ENCODE measurements around the gene SRRM3. TPM values are rescaled to one million over a fixed set of nuclear protein-coding genes. Genes with fewer than 3 reads are reported as not detected.

Gene SRRM3
- polyA plus RNA-seq, 1 of the 3 experiments (the other 2 are of a cell fraction): 2.7 TPM

DNA sequence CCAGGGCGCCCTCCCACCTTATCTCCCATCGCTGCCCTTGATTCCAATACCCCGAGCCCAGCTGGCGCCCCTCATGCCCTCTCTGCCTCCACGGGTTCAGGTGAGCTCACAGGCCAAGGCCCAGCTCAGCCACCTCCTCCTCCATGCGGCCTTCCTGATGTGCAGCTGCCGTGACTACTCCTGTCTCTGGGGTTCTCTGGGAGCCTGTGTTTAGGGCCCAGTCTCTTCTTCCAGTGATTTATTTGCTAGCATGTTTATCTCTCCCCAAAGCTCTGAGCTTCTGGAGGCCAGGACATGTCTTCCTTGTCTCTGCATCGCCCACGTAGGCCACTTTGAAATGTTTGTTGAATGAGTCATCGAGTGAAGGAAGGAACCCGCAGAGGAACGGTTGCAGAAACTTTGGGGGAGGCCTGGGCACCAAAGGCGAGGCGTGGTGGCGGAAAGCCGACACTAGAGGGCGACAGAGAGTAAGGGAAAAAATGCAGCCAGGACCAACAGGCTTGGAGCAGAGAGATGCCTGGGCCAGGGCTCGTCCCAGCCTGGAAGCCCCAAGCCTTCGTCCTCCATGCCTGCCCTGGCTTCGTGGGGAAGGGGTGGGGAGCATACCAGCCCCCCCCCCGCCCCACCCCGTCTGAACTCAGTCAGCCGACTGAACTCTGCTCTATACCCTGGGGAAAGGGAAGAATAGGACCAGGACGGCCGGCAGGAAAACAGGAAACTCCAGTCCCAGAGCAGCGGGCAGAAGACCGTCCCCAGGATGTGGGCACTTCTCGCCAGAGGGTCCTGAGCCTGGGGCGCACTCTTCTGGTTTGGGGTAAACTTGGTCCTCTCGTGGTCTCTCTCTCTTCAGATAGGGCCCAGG is 89.9 kb downstream of the SRRM3 start:
- peak overlapping the region; percentile 69 for H3K9ac ChIP-seq
- H3K27me3 ChIP-seq (ENCODE audit: insufficient read depth): no peaks in the 10 kb centered on the region
- H3K9me2 ChIP-seq: no peaks in the 10 kb centered on the region
- H3F3A ChIP-seq (replicated peaks; ENCODE audit: insufficient read depth): peaks cover 44% of the 10 kb centered on the region
- ChIA-PET CTCF (interaction anchor here (0.7 to 31.3 kb wide), 29 partner anchors 8 to 435 kb away, joined by 3 to 774 read pairs (median 5); partner anchors contain the start of genes HSPB1, SRRM3 and YWHAG), POLR2A (interaction anchor here (1.6 to 2.2 kb wide), 2 partner anchors 23 to 27 kb away, joined by 5 to 6 read pairs; no protein-coding TSS in a partner anchor)
- 25% methylated on average over 21 of the region's 30 CpGs for WGBS (ENCODE audit: low lambda C conversion rate)
- peak overlapping the region; percentile 87 for H2AFZ ChIP-seq (ENCODE audit: low read depth)
- no peaks in the 10 kb centered on the region for H3K79me2 ChIP-seq (ENCODE audit: insufficient read depth)
- DNase-seq: peak; percentile 92
- no peaks in the 10 kb centered on the region for H3K36me3 ChIP-seq (replicated peaks in 1 of 2; ENCODE audit: control insufficient read depth in 1 of 2, insufficient read depth in 2 of 2, low read length in 1 of 2)
- no peaks in the 10 kb centered on the region for H3K9me3 ChIP-seq
- peak overlapping the region in 1 of 2 experiments; percentile 0; a peak in 1 of 4 replicates for H3K4me3 ChIP-seq (ENCODE audit: low read depth in 2 of 2, low read length in 1 of 2)
- no peaks in the 10 kb centered on the region for H4K20me1 ChIP-seq (ENCODE audit: insufficient read depth)
- peak overlapping the region; percentile 71 for H3K4me2 ChIP-seq
- peak overlapping the region; percentile 67 to 91 for H3K27ac ChIP-seq (ENCODE audit: low read depth in 2 of 2, low read length in 1 of 2)
- peaks cover 26 to 36% of the 10 kb centered on the region in 2 experiments; a peak in 3 of 4 replicates for H3K4me1 ChIP-seq (ENCODE audit: control insufficient read depth in 1 of 2, insufficient read depth in 2 of 2, low read depth in 1 of 2, low read length in 1 of 2)
- TF ChIP-seq, protein P1, sequence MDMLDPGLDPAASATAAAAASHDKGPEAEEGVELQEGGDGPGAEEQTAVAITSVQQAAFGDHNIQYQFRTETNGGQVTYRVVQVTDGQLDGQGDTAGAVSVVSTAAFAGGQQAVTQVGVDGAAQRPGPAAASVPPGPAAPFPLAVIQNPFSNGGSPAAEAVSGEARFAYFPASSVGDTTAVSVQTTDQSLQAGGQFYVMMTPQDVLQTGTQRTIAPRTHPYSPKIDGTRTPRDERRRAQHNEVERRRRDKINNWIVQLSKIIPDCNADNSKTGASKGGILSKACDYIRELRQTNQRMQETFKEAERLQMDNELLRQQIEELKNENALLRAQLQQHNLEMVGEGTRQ (IDR thresholded peaks at IDR 0.05; ENCODE audit: borderline replicate concordance, low read depth, low read length): no peak
- TF ChIP-seq TAF1 (IDR thresholded peaks at IDR 0.05; ENCODE audit: borderline replicate concordance, low read depth, low read length): peak; percentile 53; the same call in 1 of the 2 replicates
- TF ChIP-seq GABPA (IDR thresholded peaks at IDR 0.05; ENCODE audit: low read depth): no peak
- peak; percentile 78; the same call in 1 of the 2 replicates for TF ChIP-seq TCF12 (IDR thresholded peaks at IDR 0.05)
- TF ChIP-seq FOXM1 (IDR thresholded peaks at IDR 0.05; ENCODE audit: low read depth): peak; percentile 73; the same call in 1 of the 2 replicates
- peak; percentile 60; the same call in 1 of the 2 replicates for TF ChIP-seq YY1 (IDR thresholded peaks at IDR 0.05; ENCODE audit: low read depth)
- TF ChIP-seq, protein P2, sequence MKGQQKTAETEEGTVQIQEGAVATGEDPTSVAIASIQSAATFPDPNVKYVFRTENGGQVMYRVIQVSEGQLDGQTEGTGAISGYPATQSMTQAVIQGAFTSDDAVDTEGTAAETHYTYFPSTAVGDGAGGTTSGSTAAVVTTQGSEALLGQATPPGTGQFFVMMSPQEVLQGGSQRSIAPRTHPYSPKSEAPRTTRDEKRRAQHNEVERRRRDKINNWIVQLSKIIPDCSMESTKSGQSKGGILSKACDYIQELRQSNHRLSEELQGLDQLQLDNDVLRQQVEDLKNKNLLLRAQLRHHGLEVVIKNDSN (IDR thresholded peaks at IDR 0.05; ENCODE audit: borderline replicate concordance, low read depth): no peak
- TF ChIP-seq, protein P3, sequence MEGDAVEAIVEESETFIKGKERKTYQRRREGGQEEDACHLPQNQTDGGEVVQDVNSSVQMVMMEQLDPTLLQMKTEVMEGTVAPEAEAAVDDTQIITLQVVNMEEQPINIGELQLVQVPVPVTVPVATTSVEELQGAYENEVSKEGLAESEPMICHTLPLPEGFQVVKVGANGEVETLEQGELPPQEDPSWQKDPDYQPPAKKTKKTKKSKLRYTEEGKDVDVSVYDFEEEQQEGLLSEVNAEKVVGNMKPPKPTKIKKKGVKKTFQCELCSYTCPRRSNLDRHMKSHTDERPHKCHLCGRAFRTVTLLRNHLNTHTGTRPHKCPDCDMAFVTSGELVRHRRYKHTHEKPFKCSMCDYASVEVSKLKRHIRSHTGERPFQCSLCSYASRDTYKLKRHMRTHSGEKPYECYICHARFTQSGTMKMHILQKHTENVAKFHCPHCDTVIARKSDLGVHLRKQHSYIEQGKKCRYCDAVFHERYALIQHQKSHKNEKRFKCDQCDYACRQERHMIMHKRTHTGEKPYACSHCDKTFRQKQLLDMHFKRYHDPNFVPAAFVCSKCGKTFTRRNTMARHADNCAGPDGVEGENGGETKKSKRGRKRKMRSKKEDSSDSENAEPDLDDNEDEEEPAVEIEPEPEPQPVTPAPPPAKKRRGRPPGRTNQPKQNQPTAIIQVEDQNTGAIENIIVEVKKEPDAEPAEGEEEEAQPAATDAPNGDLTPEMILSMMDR (IDR thresholded peaks at IDR 0.05): peak; percentile 99
- peak; percentile 55; the same call in 1 of the 2 replicates for TF ChIP-seq RCOR1 (IDR thresholded peaks at IDR 0.05; ENCODE audit: low read length)
- peak; percentile 96 for TF ChIP-seq FOSL2 (IDR thresholded peaks at IDR 0.05; ENCODE audit: borderline replicate concordance, low read depth)
- TF ChIP-seq EZH2phosphoT487 (IDR thresholded peaks at IDR 0.05; ENCODE audit: borderline replicate concordance, low read depth): no peak
- 0 out of 2 replicates have a peak, but pooled peaks have one; percentile 17 for TF ChIP-seq FOXJ3 (CRISPR knock-in tag; IDR thresholded peaks at IDR 0.05)
- TF ChIP-seq POLR2AphosphoS5 (IDR thresholded peaks at IDR 0.05; ENCODE audit: low read depth, low read length): peak; percentile 51; the same call in 1 of the 2 replicates
- peak; percentile 97 for TF ChIP-seq JUND (IDR thresholded peaks at IDR 0.05)
- TF ChIP-seq SMC3 (IDR thresholded peaks at IDR 0.05; ENCODE audit: low read depth, low read length): peak; percentile 100
- TF ChIP-seq, protein P4, sequence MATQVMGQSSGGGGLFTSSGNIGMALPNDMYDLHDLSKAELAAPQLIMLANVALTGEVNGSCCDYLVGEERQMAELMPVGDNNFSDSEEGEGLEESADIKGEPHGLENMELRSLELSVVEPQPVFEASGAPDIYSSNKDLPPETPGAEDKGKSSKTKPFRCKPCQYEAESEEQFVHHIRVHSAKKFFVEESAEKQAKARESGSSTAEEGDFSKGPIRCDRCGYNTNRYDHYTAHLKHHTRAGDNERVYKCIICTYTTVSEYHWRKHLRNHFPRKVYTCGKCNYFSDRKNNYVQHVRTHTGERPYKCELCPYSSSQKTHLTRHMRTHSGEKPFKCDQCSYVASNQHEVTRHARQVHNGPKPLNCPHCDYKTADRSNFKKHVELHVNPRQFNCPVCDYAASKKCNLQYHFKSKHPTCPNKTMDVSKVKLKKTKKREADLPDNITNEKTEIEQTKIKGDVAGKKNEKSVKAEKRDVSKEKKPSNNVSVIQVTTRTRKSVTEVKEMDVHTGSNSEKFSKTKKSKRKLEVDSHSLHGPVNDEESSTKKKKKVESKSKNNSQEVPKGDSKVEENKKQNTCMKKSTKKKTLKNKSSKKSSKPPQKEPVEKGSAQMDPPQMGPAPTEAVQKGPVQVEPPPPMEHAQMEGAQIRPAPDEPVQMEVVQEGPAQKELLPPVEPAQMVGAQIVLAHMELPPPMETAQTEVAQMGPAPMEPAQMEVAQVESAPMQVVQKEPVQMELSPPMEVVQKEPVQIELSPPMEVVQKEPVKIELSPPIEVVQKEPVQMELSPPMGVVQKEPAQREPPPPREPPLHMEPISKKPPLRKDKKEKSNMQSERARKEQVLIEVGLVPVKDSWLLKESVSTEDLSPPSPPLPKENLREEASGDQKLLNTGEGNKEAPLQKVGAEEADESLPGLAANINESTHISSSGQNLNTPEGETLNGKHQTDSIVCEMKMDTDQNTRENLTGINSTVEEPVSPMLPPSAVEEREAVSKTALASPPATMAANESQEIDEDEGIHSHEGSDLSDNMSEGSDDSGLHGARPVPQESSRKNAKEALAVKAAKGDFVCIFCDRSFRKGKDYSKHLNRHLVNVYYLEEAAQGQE (IDR thresholded peaks at IDR 0.05; ENCODE audit: low read depth, low read length): peak; percentile 68; the same call in 1 of the 2 replicates
- TF ChIP-seq, protein P5, sequence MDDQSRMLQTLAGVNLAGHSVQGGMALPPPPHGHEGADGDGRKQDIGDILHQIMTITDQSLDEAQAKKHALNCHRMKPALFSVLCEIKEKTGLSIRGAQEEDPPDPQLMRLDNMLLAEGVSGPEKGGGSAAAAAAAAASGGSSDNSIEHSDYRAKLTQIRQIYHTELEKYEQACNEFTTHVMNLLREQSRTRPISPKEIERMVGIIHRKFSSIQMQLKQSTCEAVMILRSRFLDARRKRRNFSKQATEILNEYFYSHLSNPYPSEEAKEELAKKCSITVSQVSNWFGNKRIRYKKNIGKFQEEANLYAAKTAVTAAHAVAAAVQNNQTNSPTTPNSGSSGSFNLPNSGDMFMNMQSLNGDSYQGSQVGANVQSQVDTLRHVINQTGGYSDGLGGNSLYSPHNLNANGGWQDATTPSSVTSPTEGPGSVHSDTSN (IDR thresholded peaks at IDR 0.05): peak; percentile 40; the same call in 1 of the 2 replicates
- TF ChIP-seq SIN3A (IDR thresholded peaks at IDR 0.05; ENCODE audit: borderline replicate concordance, low read depth, low read length): peak; percentile 71; the same call in 1 of the 2 replicates
- TF ChIP-seq RXRA (IDR thresholded peaks at IDR 0.05; ENCODE audit: borderline replicate concordance, low read depth): no peak
- TF ChIP-seq ELF1 (IDR thresholded peaks at IDR 0.05): no peak
- TF ChIP-seq NRF1 (IDR thresholded peaks at IDR 0.05; ENCODE audit: low read depth, low read length): no peak
- TF ChIP-seq, protein P6, sequence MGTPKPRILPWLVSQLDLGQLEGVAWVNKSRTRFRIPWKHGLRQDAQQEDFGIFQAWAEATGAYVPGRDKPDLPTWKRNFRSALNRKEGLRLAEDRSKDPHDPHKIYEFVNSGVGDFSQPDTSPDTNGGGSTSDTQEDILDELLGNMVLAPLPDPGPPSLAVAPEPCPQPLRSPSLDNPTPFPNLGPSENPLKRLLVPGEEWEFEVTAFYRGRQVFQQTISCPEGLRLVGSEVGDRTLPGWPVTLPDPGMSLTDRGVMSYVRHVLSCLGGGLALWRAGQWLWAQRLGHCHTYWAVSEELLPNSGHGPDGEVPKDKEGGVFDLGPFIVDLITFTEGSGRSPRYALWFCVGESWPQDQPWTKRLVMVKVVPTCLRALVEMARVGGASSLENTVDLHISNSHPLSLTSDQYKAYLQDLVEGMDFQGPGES (IDR thresholded peaks at IDR 0.05; ENCODE audit: low read depth, low read length): no peak
